Sigmoid colon (tissue), 4 donors: Measurements from ENCODE around the gene CENPM.

Experiments used
- EP300 ChIP-seq, 4 donors: sonication (generic); formaldehyde crosslinking; IDR thresholded peaks; one replicate each; pipeline ENCODE4 v1.6.1; 2017; ENCODE audit warnings: antibody characterized with exemption in 4 of 4
- POLR2A ChIP-seq, 2 donors: fragments of 450-650 bp; IDR thresholded peaks; one replicate each; pipeline ENCODE4 v1.6.1; 2016; ENCODE audit warnings: antibody characterized with exemption in 2 of 2, mild to moderate bottlenecking in 2 of 2, moderate library complexity in 2 of 2
- TF ChIP-seq, protein P1 (sequence below), 4 experiments: fragments of 450-650 bp in 3 of 4; fragments of 200-600 bp in 1 of 4; IDR thresholded peaks; one replicate each; pipeline ENCODE4 v1.5.1; 2016 to 2019; ENCODE audit warnings: antibody characterized with exemption in 4 of 4, mild to moderate bottlenecking in 3 of 4, moderate library complexity in 2 of 4

DNA sequence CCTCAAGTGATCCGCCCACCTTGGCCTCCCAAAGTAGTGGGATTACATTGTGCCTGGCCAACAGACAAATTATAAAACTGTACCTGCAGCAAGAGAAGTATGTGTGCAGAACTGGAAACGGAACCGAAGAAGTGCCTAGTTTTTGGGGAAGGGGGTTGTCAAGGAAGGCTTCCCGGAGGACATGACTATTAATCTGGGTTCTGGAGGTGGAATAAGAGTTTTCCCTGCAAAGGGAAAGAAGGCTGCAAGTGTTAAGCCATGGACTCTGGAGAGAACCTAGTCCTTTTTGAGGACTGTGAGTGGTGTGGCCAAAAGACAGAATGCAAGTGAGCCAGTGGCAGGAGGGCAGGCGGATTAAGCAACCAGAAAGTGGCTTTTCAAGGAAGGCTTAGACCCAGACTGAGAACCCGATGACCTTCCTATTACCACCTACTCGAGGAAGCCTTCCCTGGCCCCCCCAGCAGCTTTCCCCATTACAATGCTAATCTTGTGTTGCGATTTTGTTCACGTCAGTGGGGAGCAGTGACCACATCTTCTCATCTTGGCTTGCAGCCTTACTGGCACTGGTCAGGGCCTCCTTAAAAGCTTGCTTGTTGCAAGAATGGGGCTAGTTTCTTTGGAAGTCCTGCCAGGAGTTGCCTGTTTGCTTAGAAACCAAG is 16.6 kb upstream of the CENPM start:
- TF ChIP-seq EP300 (IDR thresholded peaks at IDR 0.05) (no peak), POLR2A (IDR thresholded peaks at IDR 0.05) (no peak)
- TF ChIP-seq, protein P1, sequence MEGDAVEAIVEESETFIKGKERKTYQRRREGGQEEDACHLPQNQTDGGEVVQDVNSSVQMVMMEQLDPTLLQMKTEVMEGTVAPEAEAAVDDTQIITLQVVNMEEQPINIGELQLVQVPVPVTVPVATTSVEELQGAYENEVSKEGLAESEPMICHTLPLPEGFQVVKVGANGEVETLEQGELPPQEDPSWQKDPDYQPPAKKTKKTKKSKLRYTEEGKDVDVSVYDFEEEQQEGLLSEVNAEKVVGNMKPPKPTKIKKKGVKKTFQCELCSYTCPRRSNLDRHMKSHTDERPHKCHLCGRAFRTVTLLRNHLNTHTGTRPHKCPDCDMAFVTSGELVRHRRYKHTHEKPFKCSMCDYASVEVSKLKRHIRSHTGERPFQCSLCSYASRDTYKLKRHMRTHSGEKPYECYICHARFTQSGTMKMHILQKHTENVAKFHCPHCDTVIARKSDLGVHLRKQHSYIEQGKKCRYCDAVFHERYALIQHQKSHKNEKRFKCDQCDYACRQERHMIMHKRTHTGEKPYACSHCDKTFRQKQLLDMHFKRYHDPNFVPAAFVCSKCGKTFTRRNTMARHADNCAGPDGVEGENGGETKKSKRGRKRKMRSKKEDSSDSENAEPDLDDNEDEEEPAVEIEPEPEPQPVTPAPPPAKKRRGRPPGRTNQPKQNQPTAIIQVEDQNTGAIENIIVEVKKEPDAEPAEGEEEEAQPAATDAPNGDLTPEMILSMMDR (IDR thresholded peaks at IDR 0.05) = no peak
